GM19239 (cell line): ENCODE data around the gene APBA2.
"Not testable (repeated sequence)": the region's sequence is repeated elsewhere in the genome, so short reads cannot be mapped to it uniquely, and the experiment has no call there.

Experiments
- DNase-seq: peaks from one replicate; pipeline ENCODE4 v3.0.0; 2011; ENCODE audit warnings: low spot score; ENCODE audit not compliant: insufficient read length
- FAIRE-seq: peaks from 2 replicates; lab custom pipeline; 2011; peaks lifted over from hg19 to GRCh38; lab: Jason Lieb, UNC

The APBA2 gene

DNA sequence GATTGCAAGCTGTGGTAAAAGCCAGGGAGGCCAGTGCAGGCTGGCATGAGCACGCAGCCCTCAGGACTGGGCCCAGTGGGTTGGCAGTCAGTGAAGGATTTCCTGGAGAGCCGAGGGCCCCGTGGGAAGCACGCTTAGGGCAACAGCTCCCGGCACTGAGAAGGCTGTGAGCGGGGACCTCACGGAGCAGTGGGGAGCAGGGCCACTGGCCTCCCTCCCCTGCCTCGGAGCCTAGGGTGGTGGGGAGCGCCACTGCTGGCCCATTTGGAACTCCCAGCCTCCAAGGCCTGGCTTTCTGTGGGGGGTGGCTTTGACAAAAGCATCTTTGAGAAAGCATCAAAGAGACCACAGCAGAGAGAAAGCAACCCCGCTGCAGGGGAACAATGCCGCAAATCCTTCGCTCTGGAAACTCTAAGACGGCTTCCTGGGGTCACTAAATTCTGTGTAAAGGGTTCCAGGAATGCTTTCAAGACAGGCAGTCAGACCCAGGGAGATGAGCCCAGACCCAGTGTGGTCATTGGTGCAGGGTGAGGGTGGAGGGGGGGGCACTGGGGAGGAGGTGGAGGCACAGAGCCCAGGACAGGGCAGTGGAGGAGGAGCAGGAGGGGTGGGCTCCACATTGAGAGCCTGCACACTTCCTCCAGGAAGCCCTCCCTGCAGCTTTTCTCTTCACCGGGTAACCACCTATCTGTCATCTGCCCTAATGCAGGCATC, 9.5 kb upstream of the APBA2 start:
- DNase-seq, result no peak
- no peak for FAIRE-seq

DNA sequence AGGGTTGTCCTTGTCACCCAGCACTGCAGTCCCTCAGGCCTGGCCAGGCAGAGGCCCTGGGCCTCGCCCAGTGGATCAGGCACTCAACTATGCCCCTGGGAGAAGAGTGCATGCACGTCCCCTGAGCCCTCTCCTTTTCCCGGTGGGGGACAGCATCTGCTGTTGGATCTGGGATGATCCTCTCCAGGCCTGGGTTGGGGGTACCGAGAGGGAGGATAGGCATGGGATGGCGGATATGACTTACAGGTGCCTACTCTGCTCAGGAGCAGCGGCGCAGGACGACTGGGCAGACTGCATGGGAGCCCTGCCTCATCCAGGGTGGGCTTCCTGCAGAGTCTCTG, 9.0 kb upstream of the APBA2 start:
- DNase-seq (no peak), FAIRE-seq (no peak)

DNA sequence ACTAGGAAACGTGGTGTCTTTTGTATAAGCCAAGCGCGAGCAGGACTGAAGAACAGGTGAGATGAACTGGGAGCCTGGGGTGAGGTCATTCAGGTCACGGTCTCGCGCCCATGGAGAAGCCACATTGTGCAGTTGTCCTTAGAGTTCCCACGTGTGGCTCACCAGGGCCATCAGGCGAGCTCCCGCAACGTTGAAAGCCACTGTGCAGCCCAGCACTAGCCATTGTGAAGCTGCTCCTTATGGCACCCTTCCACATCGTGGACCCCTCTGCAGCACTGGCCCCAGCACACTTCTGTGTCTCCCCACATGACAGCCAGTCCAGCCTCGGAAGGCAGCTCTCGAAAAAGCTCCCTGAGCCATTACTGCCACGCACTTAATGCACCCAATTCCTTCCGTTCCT, 7.6 kb upstream of the APBA2 start:
- DNase-seq, result no peak
- FAIRE-seq, result no peak

DNA sequence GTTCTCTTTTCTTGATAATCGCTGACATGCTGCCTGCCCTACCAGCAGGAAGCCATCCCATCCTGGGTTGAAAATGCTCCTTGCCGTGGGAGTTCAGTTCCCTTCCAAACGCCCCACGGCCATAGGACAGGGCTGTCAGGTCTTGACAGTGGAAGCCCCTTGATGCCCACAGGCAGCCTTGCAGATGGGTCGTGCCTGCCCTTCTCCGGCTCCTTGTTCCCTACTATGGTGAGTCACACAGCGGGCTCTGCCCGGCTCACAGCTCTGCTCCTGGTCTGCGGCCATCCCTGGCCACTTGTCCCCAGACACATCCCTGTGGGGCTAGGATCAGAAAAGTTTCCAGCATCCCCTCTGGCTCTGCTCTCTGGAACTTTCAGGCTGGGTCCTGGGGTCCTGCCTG, 6.2 kb upstream of the APBA2 start:
- FAIRE-seq (no peak), DNase-seq (no peak)

- no peak for FAIRE-seq
- DNase-seq, result no peak
Observed at GRCh38 chr15:28880680-28881079, 5.1 kb upstream of the APBA2 start.

DNA sequence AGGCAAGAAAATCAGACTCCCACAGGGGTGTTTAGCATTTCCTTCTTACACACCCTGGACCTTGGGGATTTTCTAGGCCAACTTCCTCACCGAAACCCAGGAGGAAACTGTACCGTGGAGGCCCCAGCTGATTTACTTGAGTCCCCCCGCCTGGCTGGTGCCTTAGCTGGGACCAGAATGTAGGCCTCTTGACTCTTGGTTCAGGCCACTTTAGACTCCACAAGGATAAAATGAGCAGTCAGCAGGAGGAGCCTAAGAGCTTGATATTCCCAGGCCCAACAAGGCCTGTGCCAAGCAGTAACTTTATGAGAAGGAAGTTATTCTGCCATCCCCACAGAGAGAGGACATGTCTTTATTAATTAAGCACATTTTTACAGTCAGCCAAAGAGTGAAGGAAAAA, 4.6 kb upstream of the APBA2 start:
- DNase-seq, result no peak
- no peak for FAIRE-seq

DNA sequence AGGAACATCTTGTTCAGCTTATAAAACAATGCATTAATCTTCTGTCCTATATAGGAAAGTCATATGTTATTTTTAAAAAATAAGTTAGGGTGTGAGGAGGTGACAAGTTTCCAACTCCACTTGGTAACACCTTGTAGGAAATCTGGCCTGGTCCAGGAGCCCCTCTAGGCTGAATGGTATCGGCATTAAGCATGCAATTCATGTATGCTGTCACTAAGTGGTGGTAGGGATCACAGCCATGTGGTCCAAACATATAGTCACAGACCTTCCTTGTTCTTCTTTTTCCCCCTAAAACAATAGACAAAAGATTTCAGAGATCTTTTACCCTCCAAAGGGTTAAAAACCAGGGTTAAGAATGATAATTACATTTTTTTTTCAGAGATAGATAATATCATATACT, 4.2 kb upstream of the APBA2 start:
- FAIRE-seq, result no peak
- no peak for DNase-seq

DNA sequence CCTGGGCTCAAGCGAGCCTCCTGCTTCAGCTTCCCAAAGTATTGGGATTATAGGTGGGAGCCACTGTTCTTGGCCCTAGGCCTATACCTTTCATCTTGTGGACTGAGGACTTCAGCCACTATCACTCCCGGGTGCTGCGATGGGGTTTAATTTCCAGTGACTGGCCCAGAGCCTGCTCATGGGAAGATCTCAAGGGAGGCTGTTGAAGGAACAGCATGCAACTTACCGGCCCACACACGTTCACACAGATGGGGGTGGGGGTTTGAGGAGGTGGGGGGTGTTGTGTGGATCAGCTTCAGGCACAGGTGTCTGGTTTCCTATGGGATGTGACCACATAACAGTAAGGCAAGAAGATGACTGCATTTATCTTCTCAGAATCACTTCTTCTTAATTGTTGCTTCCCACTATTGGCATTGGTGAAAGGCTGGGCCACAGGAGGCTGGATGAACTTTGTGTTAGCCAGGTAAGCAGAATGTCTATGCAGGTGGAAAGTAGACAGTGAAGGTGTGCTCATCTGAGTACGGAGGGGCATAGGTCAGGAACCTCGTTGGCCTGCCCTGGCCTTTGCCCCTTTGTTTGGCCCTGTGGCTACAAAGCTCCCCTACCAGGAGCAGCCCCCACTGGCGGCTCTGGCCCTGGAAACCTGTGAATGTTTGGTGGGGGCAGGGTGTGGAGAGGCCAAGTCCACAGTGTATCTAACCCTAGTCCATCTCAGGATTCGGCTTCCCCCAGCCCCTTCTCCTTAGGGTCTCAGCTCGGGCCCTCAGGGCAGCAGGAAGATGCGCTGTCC, 1.4 kb upstream of the APBA2 start:
- DNase-seq (no peak), FAIRE-seq (no peak)

GRCh38 chr15:28885128-28885629, 595 bp upstream of the APBA2 start:
- no peak for DNase-seq
- FAIRE-seq, result no peak

- no peak for FAIRE-seq
- DNase-seq, result no peak
Observed at GRCh38 chr15:28886431-28887338, 911 bp downstream of the APBA2 start.

DNA sequence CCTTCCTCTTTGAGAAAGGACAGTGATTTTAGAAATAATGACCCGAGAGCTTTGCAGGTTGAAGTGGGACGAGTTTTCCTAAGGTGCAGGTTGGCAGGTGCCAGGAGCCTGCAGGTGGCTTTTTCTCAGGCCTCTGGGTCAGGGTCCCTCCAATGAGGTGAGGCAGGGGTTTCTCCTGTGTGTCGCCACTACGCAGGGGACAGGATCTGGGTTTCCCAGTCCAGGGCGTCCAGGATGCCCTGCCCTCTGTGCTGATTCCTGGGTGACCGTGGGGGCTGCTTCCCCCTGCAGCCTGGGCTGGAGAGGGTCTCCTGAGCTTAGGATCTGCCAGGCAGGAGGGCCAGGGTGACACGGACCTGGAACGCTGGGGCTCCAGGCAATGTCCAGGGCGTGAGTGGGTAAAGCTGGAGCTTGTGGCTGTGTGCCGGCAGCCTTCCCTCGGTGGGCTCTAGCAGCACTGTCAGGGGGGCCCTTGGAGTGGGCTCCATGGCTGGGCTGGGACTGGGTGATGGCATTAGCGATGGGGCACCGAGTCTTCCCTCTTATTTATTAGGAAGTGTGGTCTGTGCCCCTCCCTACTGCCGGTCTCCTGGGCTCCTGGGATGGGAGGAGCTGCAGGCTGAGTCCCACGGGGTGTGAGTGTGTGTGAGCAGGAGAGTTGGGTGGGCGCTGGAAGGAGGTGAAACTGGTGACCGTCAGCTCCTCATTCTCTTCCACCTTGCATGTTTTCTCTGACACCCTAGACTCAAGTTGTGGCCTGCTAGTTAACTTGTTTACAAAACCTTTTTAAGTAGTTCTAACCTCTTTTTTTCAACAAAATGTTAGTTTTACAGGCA, 1.8 kb downstream of the APBA2 start:
- FAIRE-seq (no peak), DNase-seq (no peak)

- FAIRE-seq, result no peak
- DNase-seq, result no peak
Observed at GRCh38 chr15:28888302-28888894, 2.6 kb downstream of the APBA2 start.

DNA sequence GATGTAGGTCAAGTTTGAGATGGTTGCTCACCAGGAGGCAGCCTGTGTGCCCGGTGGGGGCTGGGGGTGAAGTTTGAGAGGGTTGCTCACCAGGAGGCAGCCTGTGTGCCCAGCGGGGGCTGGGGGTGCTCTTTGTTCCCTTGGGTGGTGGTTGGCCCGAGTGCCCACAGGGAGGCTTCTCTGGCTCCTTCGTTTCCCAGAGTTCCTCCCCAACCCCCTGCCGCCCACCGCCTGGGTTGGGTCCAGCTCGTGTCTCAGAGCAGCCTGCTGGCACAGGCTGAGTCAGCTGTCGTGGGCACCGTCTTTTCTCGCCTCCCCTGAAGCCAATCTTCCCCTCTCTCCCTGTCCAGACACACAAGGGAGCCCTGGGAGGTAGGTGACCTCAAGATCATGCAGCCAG, 3.1 kb downstream of the APBA2 start:
- FAIRE-seq (no peak), DNase-seq (no peak)

DNA sequence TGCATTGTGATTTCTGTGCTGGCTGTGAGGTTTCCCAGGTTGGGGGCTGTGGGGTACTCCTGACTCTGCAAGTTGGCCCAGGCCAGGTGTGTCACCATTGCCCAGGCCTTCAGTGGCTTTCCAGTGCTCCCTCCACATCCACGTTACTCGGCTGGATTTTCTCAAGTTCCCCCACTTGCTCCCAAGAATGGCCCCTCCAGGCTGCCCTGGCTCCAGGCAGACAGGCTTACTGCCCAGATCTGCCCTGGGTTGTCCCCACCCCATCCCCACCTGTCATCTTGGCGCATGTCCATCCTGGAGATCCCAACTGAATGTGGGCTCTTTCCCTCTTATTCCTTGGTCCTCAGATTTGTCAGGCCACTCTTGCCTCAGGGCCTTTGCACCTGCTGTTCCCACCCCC, 3.6 kb downstream of the APBA2 start:
- FAIRE-seq (no peak), DNase-seq (no peak)

GRCh38 chr15:28889871-28890270, 4.1 kb downstream of the APBA2 start:
- FAIRE-seq, DNase-seq: not testable (repeated sequence)

DNA sequence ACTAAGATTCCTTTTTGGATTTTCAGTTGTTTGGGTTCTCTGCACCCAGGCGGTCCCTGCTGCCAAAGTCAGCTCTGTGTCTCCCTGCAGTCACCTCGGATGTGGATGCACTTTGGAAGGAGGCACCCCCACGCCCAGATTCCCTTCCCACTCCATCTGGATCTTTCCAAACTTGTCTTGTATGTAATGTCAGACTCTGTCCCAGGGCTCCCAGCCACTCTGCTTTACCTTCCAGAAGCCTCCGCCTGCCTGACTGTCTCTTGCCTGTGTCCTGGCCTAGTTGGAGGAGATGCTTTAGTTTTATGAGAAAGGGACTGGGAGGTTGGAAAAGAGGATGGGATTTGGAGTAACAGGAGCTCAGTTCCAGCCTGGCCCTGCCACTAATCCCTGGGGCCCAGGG, 4.5 kb downstream of the APBA2 start:
- FAIRE-seq, DNase-seq: not testable (repeated sequence)

- no peak for FAIRE-seq
- DNase-seq, result no peak
Observed at GRCh38 chr15:28890711-28891495, 5.1 kb downstream of the APBA2 start.

GRCh38 chr15:28891588-28891987, 5.8 kb downstream of the APBA2 start:
- no peak for FAIRE-seq
- DNase-seq, result no peak
